ENCODE measurements around the gene AMT.

The AMT gene

GRCh38 chr3:49388289-49388820 is 33.9 kb downstream of the AMT start:
- no peak for DNase-seq (ENCODE audit: low spot score)

GRCh38 chr3:49387721-49388120 is 34.6 kb downstream of the AMT start:
- DNase-seq (ENCODE audit: low spot score), result no peak

GRCh38 chr3:49386056-49386756 is 36.1 kb downstream of the AMT start:
- no peak for DNase-seq (ENCODE audit: low spot score)

- DNase-seq (ENCODE audit: low spot score), result no peak
Measured at GRCh38 chr3:49385617-49386016, 36.7 kb downstream of the AMT start.

- no peak for DNase-seq (ENCODE audit: low spot score)
Measured at GRCh38 chr3:49383387-49383786, 38.9 kb downstream of the AMT start.

- DNase-seq (ENCODE audit: low spot score), result peak; percentile 49
Measured at GRCh38 chr3:49378249-49378895, 43.9 kb downstream of the AMT start.

- DNase-seq (ENCODE audit: low spot score), result no peak
Measured at GRCh38 chr3:49377483-49377882, 44.8 kb downstream of the AMT start.

GRCh38 chr3:49371946-49372345 is 50.3 kb downstream of the AMT start:
- DNase-seq (ENCODE audit: low spot score), result no peak

- no peak for DNase-seq (ENCODE audit: low spot score)
Measured at GRCh38 chr3:49370585-49371290, 51.5 kb downstream of the AMT start.
